Medulla oblongata (tissue), 1 donor: ENCODE results near the gene PCDH9.
A peak's percentile ranks its signal among the peaks of the same experiment; 100 is the strongest.

Source experiments
- DNase-seq: peaks from one replicate; pipeline ENCODE4 v3.0.0-alpha.2; 2015; ENCODE audit errors: extremely low spot score

The PCDH9 gene

DNA sequence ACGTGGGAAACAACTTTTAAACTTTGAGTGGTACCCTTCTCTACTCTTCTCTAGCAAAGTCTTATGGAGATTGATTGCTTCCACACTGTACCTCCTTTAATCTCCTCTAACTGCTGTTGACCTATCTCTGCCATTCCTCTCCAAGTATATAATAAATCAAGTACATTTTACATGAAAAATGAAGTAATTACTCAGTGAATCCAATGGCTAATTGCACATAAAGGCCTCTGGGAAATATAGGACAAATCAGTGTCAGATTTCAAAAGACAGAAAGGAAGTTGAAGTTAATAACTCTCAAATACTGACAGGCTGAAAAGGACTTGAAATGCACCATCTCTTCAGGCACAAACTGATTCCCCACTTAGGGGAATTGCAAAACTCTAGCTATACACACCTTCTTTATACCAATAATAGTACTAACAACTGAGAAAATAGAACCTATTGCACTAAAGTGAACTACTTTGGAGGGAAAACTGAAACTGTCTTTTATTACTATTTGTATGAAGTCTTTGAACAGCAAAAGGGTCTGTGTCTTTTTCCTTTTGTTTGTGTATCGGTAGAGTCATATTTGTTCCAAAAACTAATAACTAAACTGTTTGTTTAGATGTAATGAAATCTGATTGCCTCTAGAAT, 701.1 kb downstream of the PCDH9 start:
- no peak for DNase-seq

- DNase-seq: peak; percentile 40
Observed at GRCh38 chr13:66528180-66528579, 702.0 kb downstream of the PCDH9 start.

DNA sequence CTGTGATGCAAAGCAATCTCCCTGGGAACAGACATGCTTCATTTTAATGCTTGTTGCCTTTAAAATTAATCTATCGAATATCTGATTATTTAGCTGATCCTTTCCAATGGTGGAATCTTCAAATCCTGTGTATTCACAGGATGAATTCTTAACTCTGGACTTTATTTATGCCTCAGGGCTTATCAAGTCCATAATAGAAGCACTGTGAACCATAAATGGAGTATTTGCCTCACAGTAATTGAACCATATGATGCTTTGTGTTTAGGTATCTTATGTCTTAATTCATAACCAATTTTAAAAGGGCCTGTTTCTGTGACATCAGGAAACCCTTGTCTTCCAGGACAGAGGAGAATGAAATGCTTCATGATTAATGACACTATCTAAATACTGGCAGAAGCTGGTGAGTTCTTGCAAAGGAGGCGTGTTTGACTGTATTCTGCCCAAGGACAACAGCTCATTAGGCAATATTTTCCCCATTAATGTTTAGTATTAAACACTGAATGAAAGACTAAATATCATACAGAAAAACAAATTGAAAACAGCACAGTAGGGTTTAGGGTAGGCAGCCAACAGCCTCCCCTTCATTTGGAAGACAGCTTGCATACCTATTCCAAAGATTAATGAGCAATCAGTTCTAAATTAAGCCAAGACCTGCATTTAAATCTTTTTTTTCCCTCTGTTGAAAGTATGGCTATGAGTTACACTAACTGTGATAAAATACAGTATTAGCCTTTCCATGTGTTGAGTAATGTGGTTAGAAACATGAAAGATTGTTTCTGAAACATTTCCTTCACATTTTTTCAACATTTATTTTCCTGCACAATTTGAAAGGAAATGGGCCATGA, 709.4 kb downstream of the PCDH9 start:
- no peak for DNase-seq

GRCh38 chr13:66519259-66519658, 710.9 kb downstream of the PCDH9 start:
- no peak for DNase-seq

GRCh38 chr13:66518068-66518467, 712.1 kb downstream of the PCDH9 start:
- no peak for DNase-seq

DNA sequence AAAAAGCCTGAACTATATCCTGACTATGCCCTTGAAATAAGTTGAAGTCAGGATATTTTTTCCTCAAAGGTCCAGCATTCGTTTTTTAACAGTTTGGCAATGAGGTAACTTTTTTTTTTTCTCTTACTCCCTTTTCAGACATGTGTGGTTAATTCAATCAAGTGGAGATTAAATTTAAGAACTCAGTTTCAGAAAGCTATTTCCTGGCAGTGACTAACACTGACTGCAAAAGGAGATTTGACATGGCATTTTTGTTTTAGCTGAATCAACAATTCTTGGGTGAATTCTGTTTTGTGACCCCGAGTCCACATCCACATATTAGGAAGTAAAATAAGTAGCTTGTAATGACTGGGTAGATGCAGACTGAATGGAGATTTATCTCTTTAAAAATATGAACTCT, 716.4 kb downstream of the PCDH9 start:
- no peak for DNase-seq

- no peak for DNase-seq
Observed at GRCh38 chr13:66509175-66509574, 721.0 kb downstream of the PCDH9 start.

DNA sequence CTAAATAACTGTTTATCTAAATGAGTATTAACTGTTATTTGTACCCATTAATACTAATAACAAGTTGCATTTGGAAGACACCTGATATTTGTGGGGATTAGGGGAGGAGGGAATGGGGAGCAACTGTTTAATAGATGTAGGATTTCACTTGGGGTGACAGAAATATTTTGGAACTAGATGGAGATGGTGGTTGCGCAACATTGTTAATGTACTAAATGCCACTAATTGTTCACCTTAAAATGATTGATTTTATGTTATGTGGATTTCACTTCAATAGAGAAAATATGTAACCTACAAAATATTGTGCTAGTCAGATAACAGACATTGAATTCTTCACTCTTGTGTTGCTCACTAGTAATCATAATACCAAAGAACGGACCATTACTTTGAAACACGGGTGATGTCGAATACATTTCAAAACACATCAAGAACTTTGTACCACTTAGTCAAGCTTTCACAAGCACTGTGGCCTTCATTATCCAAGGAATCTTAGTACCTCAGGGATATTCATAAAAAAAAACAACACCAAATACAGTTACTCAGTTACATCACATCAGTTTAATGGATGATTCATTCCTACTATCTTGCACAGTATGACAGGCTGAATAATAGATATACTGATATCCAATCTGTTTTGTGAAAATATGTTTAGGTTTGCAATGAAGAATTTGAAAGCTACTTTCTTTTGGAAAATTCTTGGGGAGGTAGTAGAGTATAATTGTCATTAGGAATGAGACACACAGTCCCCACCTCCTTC, 721.8 kb downstream of the PCDH9 start:
- DNase-seq: no peak

- DNase-seq: no peak
Observed at GRCh38 chr13:66506979-66507378, 723.2 kb downstream of the PCDH9 start.

GRCh38 chr13:66506051-66506777, 723.9 kb downstream of the PCDH9 start:
- DNase-seq: no peak

DNA sequence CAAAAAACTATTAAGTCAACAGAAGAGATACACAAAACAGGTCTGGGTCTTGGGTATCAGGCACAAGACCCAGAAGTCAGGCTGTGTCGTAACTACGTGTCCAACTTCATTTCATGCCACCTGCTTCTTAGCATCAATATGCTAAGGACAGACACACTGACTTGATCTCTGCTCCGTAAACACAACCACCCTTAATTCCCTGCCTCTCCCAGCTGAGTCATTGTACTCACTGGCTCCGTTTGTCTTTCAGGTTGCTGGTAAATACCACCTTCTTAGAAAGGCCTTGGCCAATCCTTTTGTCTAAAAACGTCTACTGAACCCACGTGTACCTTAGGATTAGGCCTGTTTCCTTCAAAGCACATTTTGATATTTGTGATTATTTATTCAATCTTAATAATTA, 726.2 kb downstream of the PCDH9 start:
- DNase-seq: no peak

- DNase-seq: no peak
Observed at GRCh38 chr13:66501181-66501580, 729.0 kb downstream of the PCDH9 start.

- no peak for DNase-seq
Observed at GRCh38 chr13:66492479-66492878, 737.7 kb downstream of the PCDH9 start.

- DNase-seq: no peak
Observed at GRCh38 chr13:66491251-66491650, 738.9 kb downstream of the PCDH9 start.

DNA sequence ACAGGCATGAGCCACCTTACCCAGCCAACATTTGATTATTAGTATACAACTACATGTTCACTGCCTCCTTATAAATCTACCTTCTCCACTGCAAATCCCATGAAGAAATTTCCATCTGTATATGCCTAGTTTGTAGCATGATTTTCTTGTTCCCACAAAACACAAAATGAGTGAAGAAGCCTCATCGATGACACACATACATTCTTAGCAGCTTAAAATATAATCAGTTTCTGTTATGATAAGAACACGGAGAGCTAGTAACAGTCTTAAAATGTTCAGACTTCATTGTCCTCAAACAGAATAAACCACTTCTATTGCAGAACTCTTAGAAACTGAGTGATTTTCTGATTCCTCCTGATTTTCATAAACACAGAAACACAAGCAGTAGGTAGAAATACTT, 740.5 kb downstream of the PCDH9 start:
- DNase-seq: no peak

- no peak for DNase-seq
Observed at GRCh38 chr13:66489172-66489571, 741.0 kb downstream of the PCDH9 start.

GRCh38 chr13:66483712-66484111, 746.4 kb downstream of the PCDH9 start:
- DNase-seq: no peak

GRCh38 chr13:66482836-66483235, 747.3 kb downstream of the PCDH9 start:
- DNase-seq: no peak

- no peak for DNase-seq
Observed at GRCh38 chr13:66477816-66478215, 752.3 kb downstream of the PCDH9 start.

DNA sequence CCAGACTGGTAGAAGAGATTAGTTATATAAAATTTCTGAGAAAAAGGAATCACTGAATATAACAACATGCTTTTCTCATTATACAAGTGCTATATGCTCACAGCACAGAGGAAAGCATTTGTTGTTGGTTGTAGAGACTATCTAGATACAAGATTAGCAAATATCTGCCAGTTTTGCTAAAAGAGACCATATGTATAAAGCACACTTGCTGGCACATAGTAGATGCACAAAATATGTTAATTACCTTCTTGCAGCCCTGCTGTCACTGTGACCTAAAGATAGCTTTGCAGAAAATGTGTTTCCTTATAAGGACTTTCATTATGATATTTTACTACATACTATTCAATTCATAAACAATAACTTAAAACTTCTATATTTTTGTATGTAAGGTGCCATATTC, 755.1 kb downstream of the PCDH9 start:
- no peak for DNase-seq

- no peak for DNase-seq
Observed at GRCh38 chr13:66469745-66470144, 760.4 kb downstream of the PCDH9 start.

DNA sequence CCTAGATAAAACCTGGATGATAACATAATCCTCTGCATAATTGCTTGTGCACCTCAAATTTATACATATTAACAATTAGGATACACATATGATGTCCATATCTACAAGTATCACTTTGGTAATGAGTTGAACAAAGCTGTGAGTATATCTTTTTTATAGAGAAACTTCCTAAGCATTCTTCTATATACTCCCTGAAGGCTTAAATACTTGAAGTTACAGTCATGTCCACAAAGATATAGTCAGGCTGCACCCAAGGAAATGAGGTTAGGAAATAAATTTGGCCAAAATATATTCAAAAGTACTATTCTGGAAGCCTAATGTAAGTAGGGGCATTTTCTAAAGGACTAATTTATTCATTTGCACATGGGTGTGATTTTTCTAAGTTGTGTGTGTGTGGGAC, 761.5 kb downstream of the PCDH9 start:
- no peak for DNase-seq
